IMR-90 (cell line): Measurements from ENCODE around the gene NT5DC3. TPM values are rescaled to one million over a fixed set of nuclear protein-coding genes. Genes with fewer than 3 reads are reported as not detected.

ENCODE experiments used
- ATAC-seq: fragments of 200-7000 bp; cut with Tn5 transposase; 2 replicates; pipeline ENCODE4 v1.9.1; 2020; ENCODE audit warnings: low read depth, mild to moderate bottlenecking, moderate library complexity
- BruUV-seq: library from RNA; stranded (reverse); fragments of 400-500 nt; replicated peaks from 2 replicates; lab custom pipeline; 2021; lab: Mats Ljungman, UMichigan
- CTCF ChIA-PET: fragments of 300-600 bp; formaldehyde crosslinking; extraction: SDS; loops from one replicate; lab custom pipeline; 2021; ENCODE audit warnings: antibody characterized with exemption; lab: Yijun Ruan, JAX
- POLR2A ChIA-PET: fragments of 300-600 bp; sonication (Branson Sonifier 250); formaldehyde crosslinking; loops from one replicate; lab custom pipeline; 2022; ENCODE audit warnings: antibody characterized with exemption; ENCODE audit not compliant: unreplicated experiment; lab: Charles Lee
- DNase-seq: peaks from one replicate; pipeline ENCODE4 v3.0.0; 2013
- H2AFZ ChIP-seq: replicated peaks from 2 replicates; pipeline ENCODE3; 2013; ENCODE audit warnings: low read length, mild to moderate bottlenecking; ENCODE audit not compliant: poor library complexity
- H2AK5ac ChIP-seq: 2 replicates; pipeline ENCODE4 v1.6.1; 2013; ENCODE audit warnings: low read depth, low read length, inconsistent platforms
- H2AK9ac ChIP-seq: replicated peaks from 2 replicates; pipeline ENCODE3; 2013; ENCODE audit warnings: mild to moderate bottlenecking, low read depth, low read length, moderate library complexity; ENCODE audit not compliant: poor library complexity
- H2BK120ac ChIP-seq: 2 replicates; pipeline ENCODE4 v1.6.1; 2013; ENCODE audit warnings: low read depth, low read length, inconsistent platforms
- H2BK15ac ChIP-seq: 3 replicates; pipeline ENCODE4 v1.6.1; 2013; ENCODE audit warnings: low read depth, low read length, inconsistent platforms
- H2BK20ac ChIP-seq: 2 replicates; pipeline ENCODE4 v1.6.1; 2013; ENCODE audit warnings: low read depth, mild to moderate bottlenecking, inconsistent platforms, low read length, moderate library complexity
- H2BK5ac ChIP-seq: 2 replicates; pipeline ENCODE4 v1.6.1; 2013; ENCODE audit warnings: mild to moderate bottlenecking, low read depth, low read length, inconsistent platforms; ENCODE audit not compliant: poor library complexity, severe bottlenecking
- H3K14ac ChIP-seq: replicated peaks from 2 replicates; pipeline ENCODE4 v1.6.1; 2013; ENCODE audit warnings: low read depth, low read length, inconsistent platforms
- H3K18ac ChIP-seq: 2 replicates; pipeline ENCODE4 v1.6.1; 2013; ENCODE audit warnings: low read depth, low read length, control low read depth
- H3K23ac ChIP-seq: 2 replicates; pipeline ENCODE4 v1.6.1; 2013; ENCODE audit warnings: low read depth, low read length, inconsistent platforms
- H3K27ac ChIP-seq: 2 replicates; pipeline ENCODE4 v1.5.1; 2013; ENCODE audit warnings: mild to moderate bottlenecking, control low read depth, low read length; ENCODE audit not compliant: insufficient read depth
- H3K27me3 ChIP-seq: 2 replicates; pipeline ENCODE4 v1.6.1; 2013; ENCODE audit warnings: low read length; ENCODE audit not compliant: control insufficient read depth, insufficient read depth
- H3K36me3 ChIP-seq: 2 replicates; pipeline ENCODE4 v1.6.1; 2013; ENCODE audit warnings: low read length, mixed read lengths; ENCODE audit not compliant: control insufficient read depth, insufficient read depth
- H3K4ac ChIP-seq: 2 replicates; pipeline ENCODE4 v1.6.1; 2013; ENCODE audit warnings: low read depth, low read length, inconsistent platforms
- H3K4me1 ChIP-seq: 2 replicates; pipeline ENCODE4 v1.6.1; 2013; ENCODE audit warnings: low read length, mixed read lengths; ENCODE audit not compliant: control insufficient read depth, insufficient read depth
- H3K4me2 ChIP-seq: 2 replicates; pipeline ENCODE4 v1.6.1; 2013; ENCODE audit warnings: low read depth, mild to moderate bottlenecking, control low read depth, low read length, moderate library complexity
- H3K4me3 ChIP-seq: 2 replicates; pipeline ENCODE4 v1.5.1; 2013; ENCODE audit warnings: low read depth, mild to moderate bottlenecking, control low read depth, low read length, moderate library complexity; ENCODE audit not compliant: insufficient read depth
- H3K56ac ChIP-seq: 2 replicates; pipeline ENCODE4 v1.6.1; 2013; ENCODE audit warnings: low read length, inconsistent platforms; ENCODE audit not compliant: insufficient read depth; ENCODE audit errors: extremely low read depth
- H3K79me1 ChIP-seq, 2 experiments: 2 replicates each; pipeline ENCODE4 v1.6.1; 2013; ENCODE audit warnings: low read length in 2 of 2, inconsistent platforms in 1 of 2, low read depth in 1 of 2
- H3K9ac ChIP-seq: 2 replicates; pipeline ENCODE4 v1.6.1; 2013; ENCODE audit warnings: low read depth, low read length, control low read depth
- H3K9me1 ChIP-seq: 2 replicates; pipeline ENCODE4 v1.6.1; 2013; ENCODE audit warnings: low read length, inconsistent platforms; ENCODE audit not compliant: insufficient read depth
- H3K9me3 ChIP-seq: 2 replicates; pipeline ENCODE4 v1.6.1; 2013; ENCODE audit warnings: low read length; ENCODE audit not compliant: control insufficient read depth, insufficient read depth
- H4K20me1 ChIP-seq: 2 replicates; pipeline ENCODE4 v1.6.1; 2013; ENCODE audit warnings: low read length, inconsistent platforms; ENCODE audit not compliant: insufficient read depth
- H4K5ac ChIP-seq: 2 replicates; pipeline ENCODE4 v1.6.1; 2013; ENCODE audit warnings: mild to moderate bottlenecking, low read depth, low read length, control low read depth
- H4K8ac ChIP-seq, 2 experiments: 2 replicates each; pipeline ENCODE4 v1.6.1; 2013; ENCODE audit warnings: low read depth in 2 of 2, low read length in 2 of 2, control low read depth in 1 of 2, inconsistent platforms in 1 of 2
- H4K91ac ChIP-seq: 2 replicates; pipeline ENCODE4 v1.6.1; 2013; ENCODE audit warnings: low read depth, low read length, inconsistent platforms; ENCODE audit not compliant: insufficient read depth
- BHLHE40 ChIP-seq: fragments of 150-350 bp; IDR thresholded peaks from 2 replicates; pipeline ENCODE4 v1.6.1; 2016; ENCODE audit warnings: mild to moderate bottlenecking, low read depth, low read length
- CHD1 ChIP-seq: IDR thresholded peaks from 2 replicates; pipeline ENCODE4 v1.6.1; 2012; ENCODE audit warnings: low read depth, low read length, improper control_type of control experiment
- FOS ChIP-seq: fragments of 150-350 bp; IDR thresholded peaks from 2 replicates; pipeline ENCODE4 v1.6.1; 2016; ENCODE audit warnings: low read depth, low read length
- NFE2L2 ChIP-seq: fragments of 150-350 bp; IDR thresholded peaks from 2 replicates; pipeline ENCODE4 v1.6.1; 2016; ENCODE audit warnings: low read depth, mild to moderate bottlenecking, low read length
- POLR2A ChIP-seq: IDR thresholded peaks from 2 replicates; pipeline ENCODE4 v1.6.1; 2012; ENCODE audit warnings: mild to moderate bottlenecking, low read depth, low read length
- RFX5 ChIP-seq: IDR thresholded peaks from 2 replicates; pipeline ENCODE4 v1.8.0; 2012; ENCODE audit warnings: low read depth, mild to moderate bottlenecking, low read length, moderate library complexity
- SMC3 ChIP-seq: fragments of 150-350 bp; IDR thresholded peaks from 2 replicates; pipeline ENCODE4 v1.6.1; 2016; ENCODE audit warnings: low read depth, mild to moderate bottlenecking, antibody characterized with exemption, low read length, moderate library complexity
- WGBS, 2 experiments: methylation state at CpG; one replicate each; pipeline versions ENCODE4 v1.1.5 to v1.1.7; 2013; ENCODE audit warnings: missing lambda C conversion rate in 2 of 2; ENCODE audit not compliant: insufficient read length in 1 of 2; ENCODE audit errors: extremely low coverage in 2 of 2; 5-methylcytosine and 5-hydroxymethylcytosine counted together
- dilution Hi-C: fragments of 300-500 bp; cut with HindIII; formaldehyde crosslinking; loops from one replicate; pipeline ENCODE4 v1.14.3; 2018; ENCODE audit warnings: low sequenced_read_pairs; ENCODE audit not compliant: unreplicated experiment
- in situ Hi-C: fragments of 300-500 bp; cut with MboI; formaldehyde crosslinking; loops from 3 replicates; pipeline ENCODE4 v1.14.3; 2019; ENCODE audit warnings: low sequenced_read_pairs, inconsistent platforms, mixed read lengths
- intact Hi-C: fragments of 100-400 bp; cut with micrococcal nuclease; formaldehyde crosslinking; loops from 2 replicates; pipeline ENCODE4 v1.10.0; 2022
- polyA plus RNA-seq, 3 experiments: library from polyadenylated mRNA; depleted of rRNA; stranded (reverse); fragments of >200 nt; gene quantifications; 2 replicates each; pipeline ENCODE4 v1.2.3, GENCODE V29; 2012; ENCODE audit warnings: low replicate concordance in 1 of 3
- total RNA-seq: library from RNA; depleted of rRNA; stranded (reverse); fragments of >200 nt; gene quantifications from 2 replicates; pipeline ENCODE4 v1.2.3, GENCODE V29; 2012
- TF ChIP-seq, protein P1 (sequence below): fragments of 150-350 bp; IDR thresholded peaks from 2 replicates; pipeline ENCODE4 v1.6.1; 2016; ENCODE audit warnings: low read depth, mild to moderate bottlenecking, low read length, moderate library complexity, borderline replicate concordance
- TF ChIP-seq, protein P2 (sequence below): fragments of 150-350 bp; IDR thresholded peaks from 2 replicates; pipeline ENCODE4 v1.6.1; 2017; ENCODE audit warnings: mild to moderate bottlenecking, antibody characterized with exemption, low read length, low read depth

NT5DC3 gene
- total and polyA plus RNA-seq, 2 of the 4 experiments (the other 2 are of a cell fraction), result 7.3 to 17.6 TPM

- CTCF ChIA-PET, result interaction anchor here (1.5 kb wide), 1 partner anchor 19 kb away, joined by 3 read pairs; no protein-coding TSS in a partner anchor
Measured at GRCh38 chr12:103882861-103883596, 42.0 kb upstream of the NT5DC3 start.

More at GRCh38 chr12:103882861-103883596, 42.0 kb upstream of the NT5DC3 start:
- H2BK120ac ChIP-seq, result no peak overlapping the region
- no peaks in the 10 kb centered on the region for H3K4me1 ChIP-seq
- ATAC-seq, result no peak
- H3K9ac ChIP-seq, result no peak overlapping the region
- intact Hi-C loops, result loop anchor here (10.0 kb wide), 1 partner anchor 502 kb away; no protein-coding TSS in a partner anchor
- H2BK5ac ChIP-seq, result no peak overlapping the region
- no peaks in the 10 kb centered on the region for H3K9me1 ChIP-seq
- no CpG with 5 or more reads among the region's 2 CpGs for WGBS, 2 experiments
- H2AK5ac ChIP-seq, result no peak overlapping the region
- TF ChIP-seq, protein P1, sequence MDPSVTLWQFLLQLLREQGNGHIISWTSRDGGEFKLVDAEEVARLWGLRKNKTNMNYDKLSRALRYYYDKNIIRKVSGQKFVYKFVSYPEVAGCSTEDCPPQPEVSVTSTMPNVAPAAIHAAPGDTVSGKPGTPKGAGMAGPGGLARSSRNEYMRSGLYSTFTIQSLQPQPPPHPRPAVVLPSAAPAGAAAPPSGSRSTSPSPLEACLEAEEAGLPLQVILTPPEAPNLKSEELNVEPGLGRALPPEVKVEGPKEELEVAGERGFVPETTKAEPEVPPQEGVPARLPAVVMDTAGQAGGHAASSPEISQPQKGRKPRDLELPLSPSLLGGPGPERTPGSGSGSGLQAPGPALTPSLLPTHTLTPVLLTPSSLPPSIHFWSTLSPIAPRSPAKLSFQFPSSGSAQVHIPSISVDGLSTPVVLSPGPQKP, result no peak
- TF ChIP-seq NFE2L2 (no peak), SMC3 (no peak), FOS (no peak), POLR2A (no peak), CHD1 (no peak), RFX5 (no peak), BHLHE40 (no peak)
- TF ChIP-seq, protein P2, sequence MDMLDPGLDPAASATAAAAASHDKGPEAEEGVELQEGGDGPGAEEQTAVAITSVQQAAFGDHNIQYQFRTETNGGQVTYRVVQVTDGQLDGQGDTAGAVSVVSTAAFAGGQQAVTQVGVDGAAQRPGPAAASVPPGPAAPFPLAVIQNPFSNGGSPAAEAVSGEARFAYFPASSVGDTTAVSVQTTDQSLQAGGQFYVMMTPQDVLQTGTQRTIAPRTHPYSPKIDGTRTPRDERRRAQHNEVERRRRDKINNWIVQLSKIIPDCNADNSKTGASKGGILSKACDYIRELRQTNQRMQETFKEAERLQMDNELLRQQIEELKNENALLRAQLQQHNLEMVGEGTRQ, result no peak
- H2BK15ac ChIP-seq, result no peak overlapping the region
- H3K27ac ChIP-seq, result no peak overlapping the region
- H3K4me2 ChIP-seq, result no peak overlapping the region
- no peak overlapping the region for H3K4ac ChIP-seq
- no peak overlapping the region for H2AK9ac ChIP-seq
- no peak overlapping the region for H4K8ac ChIP-seq
- in situ Hi-C loops, result loop anchor here (10.0 kb wide), 1 partner anchor 222 kb away; no protein-coding TSS in a partner anchor
- no peaks in the 10 kb centered on the region; the same call in 1 of the 2 replicates for H3K27me3 ChIP-seq
- H2AFZ ChIP-seq, result no peak overlapping the region
- no peak overlapping the region for H3K4me3 ChIP-seq
- POLR2A ChIA-PET, result no interaction called here
- H3K79me1 ChIP-seq, result no peaks in the 10 kb centered on the region
- no peak overlapping the region for H3K56ac ChIP-seq
- no TSS peak for BruUV-seq
- H4K20me1 ChIP-seq, result no peaks in the 10 kb centered on the region
- dilution Hi-C loops, result no loop called here
- H3K9me3 ChIP-seq, result no peaks in the 10 kb centered on the region
- no peaks in the 10 kb centered on the region for H3K36me3 ChIP-seq
- H4K5ac ChIP-seq, result no peak overlapping the region
- no peak overlapping the region for H3K14ac ChIP-seq
- no peak overlapping the region for H4K91ac ChIP-seq
- DNase-seq, result no peak
- no peak overlapping the region for H3K23ac ChIP-seq
- no peak overlapping the region for H3K18ac ChIP-seq
- H2BK20ac ChIP-seq, result no peak overlapping the region
